Renal cortex interstitium (tissue), 15 donors: ENCODE data around the gene PARD3. TPM values are rescaled to one million over a fixed set of nuclear protein-coding genes. Genes with fewer than 3 reads are reported as not detected.
"Not testable (repeated sequence)": the region's sequence is repeated elsewhere in the genome, so short reads cannot be mapped to it uniquely, and the experiment has no call there.

Experiments
- DNase-seq, 11 donors: peaks; one replicate each; pipeline ENCODE4 v3.0.0-alpha.2; 2013; ENCODE audit warnings: low read depth in 9 of 11, low spot score in 4 of 11; ENCODE audit errors: extremely low read depth in 1 of 11
- long read RNA-seq, 16 experiments: transcript quantifications; one replicate each; lab custom pipeline, GENCODE V29; 2026
- polyA plus RNA-seq, 3 donors: library from polyadenylated mRNA; unstranded; fragments of 120-200 nt; gene quantifications; one replicate each; pipeline ENCODE4 v1.2.1, GENCODE V29; 2013; ENCODE audit not compliant: insufficient read length in 3 of 3

PARD3 gene
- 10 to 100 TPM; 68.5 to 88.7 (median 71.1) TPM for polyA plus RNA-seq
- long read RNA-seq, donor 1: 0 reads
- long read RNA-seq, donor 2: 0 reads
- long read RNA-seq, donor 3: 0 reads
- long read RNA-seq, donor 4: 0 reads
- long read RNA-seq, donor 5: 0 reads
- long read RNA-seq, donor 6: 0 reads
- long read RNA-seq, donor 7: 0 reads
- long read RNA-seq, donor 8, partial matches to known transcripts: 21 of 21 reads
- long read RNA-seq, donor 8, other reads (novel, unspliced or antisense): 0 of 21 reads
- long read RNA-seq, donor 9: 0 reads
- long read RNA-seq, donor 10: 0 reads
- long read RNA-seq, donor 11, partial matches to known transcripts: 20 of 20 reads
- long read RNA-seq, donor 11, other reads (novel, unspliced or antisense): 0 of 20 reads
- long read RNA-seq, donor 12: 0 reads
- long read RNA-seq, donor 13: 0 reads
- long read RNA-seq, donor 14, partial matches to known transcripts: 0 of 1 reads
- long read RNA-seq, donor 14, other reads (novel, unspliced or antisense): 0 of 1 reads
- long read RNA-seq, donor 15: 0 reads
- long read RNA-seq, donor 16, full-length matches to known transcripts: 1 of 13 reads
- long read RNA-seq, donor 16, partial matches to known transcripts: 12 of 13 reads
- long read RNA-seq, donor 16, other reads (novel, unspliced or antisense): 0 of 13 reads

DNA sequence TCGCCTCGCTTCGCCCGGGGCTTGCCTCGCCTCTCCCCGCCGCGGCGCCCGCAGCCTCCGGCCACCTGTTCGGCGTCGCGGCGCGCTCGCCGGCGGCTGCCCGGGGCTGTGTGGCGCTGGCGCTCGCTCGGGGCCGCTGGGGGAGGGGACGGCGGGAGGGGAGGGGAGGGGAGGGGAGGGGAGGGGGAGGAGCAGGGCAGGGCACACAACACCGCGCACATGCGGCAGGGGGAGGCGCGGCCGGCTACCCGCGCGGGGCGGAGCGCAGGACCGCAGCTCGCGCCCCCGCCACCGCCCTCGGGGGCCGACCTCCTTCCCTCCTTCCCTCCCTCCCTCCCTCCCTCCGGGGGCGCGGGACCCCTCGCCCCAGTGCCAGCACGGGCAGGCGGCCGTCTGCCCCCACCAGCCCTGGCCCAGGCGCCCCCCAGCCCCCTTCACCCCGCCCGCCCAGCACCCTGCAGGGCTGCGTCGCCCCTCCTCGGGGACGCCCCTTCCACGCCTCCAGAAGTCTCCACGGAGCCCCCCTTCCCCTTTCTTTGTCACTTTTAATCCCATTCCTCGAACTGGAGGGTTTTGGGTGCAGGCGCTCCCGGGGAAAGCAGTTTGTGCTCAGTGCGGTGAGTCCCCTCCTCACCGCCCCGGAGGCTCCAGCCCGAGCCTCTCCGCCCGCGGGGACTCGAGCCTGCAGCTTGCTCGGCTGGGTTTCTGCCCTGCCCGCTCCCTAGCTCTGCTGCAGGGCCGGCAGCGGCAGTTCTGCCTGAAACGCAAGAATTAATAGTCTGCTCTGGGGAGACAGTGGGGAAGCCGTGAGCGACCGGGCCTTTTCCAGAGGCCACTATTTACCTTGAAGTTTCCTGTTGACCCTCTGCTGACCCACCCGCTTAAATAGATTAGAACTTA, at the start of gene PARD3:
PARD3 (minus strand) TSS at position 112 of the 900 bp plus-strand sequence. CDS start 301 bp downstream, outside the sequence.
- DNase-seq: peak in 7 of 11 donors; percentile 41 to 69 (median 55)

- peak in 1 of 11 donors; percentile 45 for DNase-seq
Measured at GRCh38 chr10:34864149-34865067, 49.3 kb upstream of the PARD3 start.

GRCh38 chr10:34862892-34863291, 47.8 kb upstream of the PARD3 start:
- DNase-seq: no peak

- no peak for DNase-seq
Measured at GRCh38 chr10:34861293-34862021, 46.4 kb upstream of the PARD3 start.

DNA sequence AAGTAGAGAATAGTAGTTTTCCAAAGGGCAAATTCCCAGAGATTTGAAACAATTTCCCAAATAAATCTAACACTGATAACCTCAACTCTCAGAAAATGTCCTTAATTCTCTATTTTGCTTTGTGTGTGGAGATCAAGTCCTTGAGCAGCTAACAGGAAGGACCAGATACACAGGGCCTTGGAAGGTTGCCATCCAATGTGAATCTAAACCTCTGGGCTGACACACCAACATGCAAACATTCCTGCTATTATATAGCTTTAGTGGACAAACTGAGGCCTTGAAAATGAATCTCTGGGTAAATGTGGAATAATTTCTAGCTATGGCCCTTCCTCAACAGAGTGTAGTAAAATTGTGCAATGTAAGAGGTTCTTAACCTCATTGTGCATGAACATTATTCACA, 44.1 kb upstream of the PARD3 start:
- DNase-seq: no peak

- DNase-seq: no peak
Measured at GRCh38 chr10:34858003-34858402, 42.9 kb upstream of the PARD3 start.

DNA sequence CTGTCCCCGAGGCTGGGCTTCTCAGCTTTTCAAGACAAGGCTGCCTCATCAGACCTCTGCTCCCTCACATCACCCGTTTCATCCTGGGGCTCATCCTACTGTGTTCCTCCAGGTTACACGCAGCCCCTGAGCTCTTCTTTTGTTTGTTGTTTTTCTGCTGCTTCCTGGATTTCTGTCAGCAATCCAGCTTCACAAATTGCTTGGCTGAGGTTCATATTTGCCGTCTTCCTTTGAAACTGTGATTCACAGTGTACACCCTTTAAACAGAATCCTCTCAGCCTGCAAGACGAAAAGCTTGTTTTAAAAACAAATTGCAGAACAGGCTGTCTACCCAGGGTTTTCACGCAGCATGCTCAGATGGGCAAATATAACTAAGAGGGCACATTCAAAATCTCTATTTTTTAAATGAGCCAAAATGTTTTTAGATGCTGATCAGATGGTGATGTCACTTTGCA, 39.1 kb upstream of the PARD3 start:
- DNase-seq: peak in 3 of 11 donors; percentile 20 to 36 (median 32)

DNA sequence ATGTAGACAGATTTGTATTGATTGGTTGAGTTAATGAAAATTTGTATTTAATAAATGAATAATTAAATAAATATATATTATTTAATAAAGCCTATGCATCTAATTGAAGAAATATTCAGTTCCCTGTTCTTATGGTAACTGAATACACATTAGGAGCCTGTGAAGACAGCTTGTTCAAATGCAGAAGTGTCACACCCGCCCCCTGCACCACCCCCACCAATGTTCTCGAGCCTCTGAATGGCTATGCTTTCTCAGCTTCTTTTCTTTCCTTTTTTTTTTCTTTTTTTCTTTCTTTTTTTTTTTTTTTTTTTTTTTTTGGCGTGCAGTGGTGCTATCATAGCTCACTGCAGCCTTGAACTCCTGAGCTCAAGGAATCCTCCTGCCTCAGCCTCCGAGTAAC, 38.3 kb upstream of the PARD3 start:
- no peak for DNase-seq

- DNase-seq: no peak
Measured at GRCh38 chr10:34850558-34850957, 35.5 kb upstream of the PARD3 start.

GRCh38 chr10:34850036-34850435, 34.9 kb upstream of the PARD3 start:
- no peak for DNase-seq

- DNase-seq: no peak
Measured at GRCh38 chr10:34845070-34845469, 30.0 kb upstream of the PARD3 start.

GRCh38 chr10:34844448-34844847, 29.4 kb upstream of the PARD3 start:
- no peak for DNase-seq

- DNase-seq: not testable (repeated sequence)
Measured at GRCh38 chr10:34843470-34843869, 28.4 kb upstream of the PARD3 start.

- DNase-seq: no peak
Measured at GRCh38 chr10:34838366-34838900, 23.3 kb upstream of the PARD3 start.

DNA sequence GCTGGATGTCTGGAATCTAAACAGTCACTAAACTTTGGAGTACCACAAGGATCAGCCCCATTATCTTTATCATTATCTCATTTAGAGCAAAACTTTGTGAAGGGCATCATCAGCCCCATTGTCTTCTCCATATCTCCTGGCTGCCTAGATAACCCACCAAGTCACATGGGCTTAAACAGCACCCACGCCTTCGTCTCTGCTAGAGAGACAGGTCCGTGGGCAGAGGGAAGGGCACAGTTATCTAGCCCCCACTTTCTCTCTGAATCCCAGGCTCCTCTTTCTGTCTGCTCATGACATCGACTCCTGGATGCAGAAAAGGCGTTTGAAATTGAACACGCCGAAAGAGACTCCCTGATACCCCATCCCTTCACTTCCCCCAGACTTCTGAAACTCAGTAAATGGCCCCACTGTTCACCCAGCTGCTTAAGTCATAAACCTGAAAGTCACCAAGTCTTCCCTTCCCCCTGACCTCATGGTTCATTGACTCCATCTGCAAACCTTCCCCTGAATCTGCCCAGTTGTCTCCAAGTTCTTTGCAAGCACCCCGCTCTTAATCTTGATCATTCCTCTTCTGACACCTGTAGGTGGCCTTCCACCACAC, 20.9 kb upstream of the PARD3 start:
- peak in 5 of 11 donors; percentile 20 to 66 (median 57) for DNase-seq

- DNase-seq: no peak
Measured at GRCh38 chr10:34834274-34834673, 19.2 kb upstream of the PARD3 start.

GRCh38 chr10:34830217-34830822, 15.2 kb upstream of the PARD3 start:
- DNase-seq: no peak
